ENCODE results near the gene TRAPPC1.

The TRAPPC1 gene

DNA sequence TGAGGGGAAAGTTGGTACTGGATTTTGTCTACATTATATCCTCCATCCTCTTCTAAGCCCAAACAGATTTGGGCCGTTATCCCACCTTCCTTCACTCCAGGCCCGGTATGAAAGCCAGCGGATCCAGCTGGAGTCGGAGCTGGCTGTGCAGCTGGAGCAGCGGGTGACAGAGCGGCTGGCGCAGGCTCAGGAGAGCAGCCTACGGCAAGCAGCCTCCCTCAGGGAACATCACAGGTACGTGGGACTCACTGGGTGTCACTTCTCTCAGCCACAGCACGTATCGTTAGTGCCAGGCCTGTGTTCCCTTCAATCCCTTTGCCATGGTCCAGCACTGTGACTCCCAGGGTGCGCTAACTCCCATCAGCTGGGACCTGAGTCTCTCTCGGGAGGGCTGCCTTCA, 11.5 kb upstream of the TRAPPC1 start:
- Histone ChIP-seq H3K9me3 (ENCODE audit: severe bottlenecking) (no peaks in the 10 kb centered on the region), H3K27ac (ENCODE audit: poor library complexity, severe bottlenecking) (no peak overlapping the region), H3K27me3 (ENCODE audit: insufficient read depth, poor library complexity, severe bottlenecking) (no peaks in the 10 kb centered on the region), H3K4me1 (ENCODE audit: insufficient read depth, poor library complexity, severe bottlenecking) (no peaks in the 10 kb centered on the region), H3K4me3 (ENCODE audit: severe bottlenecking) (no peak overlapping the region), H3K36me3 (ENCODE audit: low read depth) (peaks cover 84% of the 10 kb centered on the region)
- DNase-seq (ENCODE audit: low spot score) (no peak), ATAC-seq (ENCODE audit: low read depth) (no peak)
- TF ChIP-seq CTCF (IDR thresholded peaks at IDR 0.05; ENCODE audit: poor library complexity, severe bottlenecking): no peak

DNA sequence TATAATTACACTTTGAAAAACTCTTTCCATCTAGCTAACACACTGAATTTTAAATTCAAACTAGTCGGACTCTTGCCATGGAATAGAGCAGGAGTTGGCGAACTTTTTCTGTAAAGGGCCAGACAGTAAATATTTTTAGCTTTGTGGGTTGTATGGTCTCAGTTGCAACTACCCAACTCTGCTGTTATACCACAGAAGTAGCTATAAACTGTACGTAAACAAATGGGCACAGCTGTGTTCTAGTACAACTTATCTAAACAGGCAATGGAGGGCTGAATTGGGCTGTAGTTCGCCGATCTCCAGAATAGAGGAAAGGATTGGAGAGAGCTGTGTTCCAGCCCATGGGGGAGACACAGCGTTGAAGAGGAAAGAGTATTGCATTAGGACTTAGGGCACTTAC, 9.0 kb upstream of the TRAPPC1 start:
- Histone ChIP-seq H3K27me3 (ENCODE audit: insufficient read depth, poor library complexity, severe bottlenecking) (no peaks in the 10 kb centered on the region), H3K36me3 (ENCODE audit: low read depth) (peaks cover 85% of the 10 kb centered on the region), H3K4me3 (ENCODE audit: severe bottlenecking) (no peak overlapping the region), H3K4me1 (ENCODE audit: insufficient read depth, poor library complexity, severe bottlenecking) (no peaks in the 10 kb centered on the region), H3K9me3 (ENCODE audit: severe bottlenecking) (no peaks in the 10 kb centered on the region), H3K27ac (ENCODE audit: poor library complexity, severe bottlenecking) (no peak overlapping the region)
- DNase-seq (ENCODE audit: low spot score) (no peak), ATAC-seq (ENCODE audit: low read depth) (no peak)
- TF ChIP-seq CTCF (IDR thresholded peaks at IDR 0.05; ENCODE audit: poor library complexity, severe bottlenecking): no peak

GRCh38 chr17:7940034-7940433, 8.3 kb upstream of the TRAPPC1 start:
- H3K27ac ChIP-seq (ENCODE audit: poor library complexity, severe bottlenecking): no peak overlapping the region
- no peaks in the 10 kb centered on the region for H3K9me3 ChIP-seq (ENCODE audit: severe bottlenecking)
- TF ChIP-seq CTCF (IDR thresholded peaks at IDR 0.05; ENCODE audit: poor library complexity, severe bottlenecking): no peak
- ATAC-seq (ENCODE audit: low read depth): no peak
- H3K27me3 ChIP-seq (ENCODE audit: insufficient read depth, poor library complexity, severe bottlenecking): no peaks in the 10 kb centered on the region
- no peaks in the 10 kb centered on the region for H3K4me1 ChIP-seq (ENCODE audit: insufficient read depth, poor library complexity, severe bottlenecking)
- H3K36me3 ChIP-seq (ENCODE audit: low read depth): peaks cover 85% of the 10 kb centered on the region
- H3K4me3 ChIP-seq (ENCODE audit: severe bottlenecking): no peak overlapping the region
- DNase-seq (ENCODE audit: low spot score): no peak

GRCh38 chr17:7935859-7936258, 4.1 kb upstream of the TRAPPC1 start:
- DNase-seq (ENCODE audit: low spot score): no peak
- peaks cover 68% of the 10 kb centered on the region for H3K36me3 ChIP-seq (ENCODE audit: low read depth)
- TF ChIP-seq CTCF (IDR thresholded peaks at IDR 0.05; ENCODE audit: poor library complexity, severe bottlenecking): no peak
- H3K9me3 ChIP-seq (ENCODE audit: severe bottlenecking): no peaks in the 10 kb centered on the region
- no peak overlapping the region for H3K4me3 ChIP-seq (ENCODE audit: severe bottlenecking)
- no peak overlapping the region for H3K27ac ChIP-seq (ENCODE audit: poor library complexity, severe bottlenecking)
- no peaks in the 10 kb centered on the region for H3K27me3 ChIP-seq (ENCODE audit: insufficient read depth, poor library complexity, severe bottlenecking)
- H3K4me1 ChIP-seq (ENCODE audit: insufficient read depth, poor library complexity, severe bottlenecking): peaks cover 9% of the 10 kb centered on the region
- no peak for ATAC-seq (ENCODE audit: low read depth)

GRCh38 chr17:7932949-7933348, 1.2 kb upstream of the TRAPPC1 start:
- H3K36me3 ChIP-seq (ENCODE audit: low read depth): peaks cover 39% of the 10 kb centered on the region
- peaks cover 9% of the 10 kb centered on the region for H3K4me1 ChIP-seq (ENCODE audit: insufficient read depth, poor library complexity, severe bottlenecking)
- H3K27ac ChIP-seq (ENCODE audit: poor library complexity, severe bottlenecking): peak overlapping the region; percentile 40
- no peak for DNase-seq (ENCODE audit: low spot score)
- peak; percentile 5; the same call in 1 of the 3 replicates for ATAC-seq (ENCODE audit: low read depth)
- no peak for TF ChIP-seq CTCF (IDR thresholded peaks at IDR 0.05; ENCODE audit: poor library complexity, severe bottlenecking)
- H3K9me3 ChIP-seq (ENCODE audit: severe bottlenecking): no peaks in the 10 kb centered on the region
- H3K27me3 ChIP-seq (ENCODE audit: insufficient read depth, poor library complexity, severe bottlenecking): no peaks in the 10 kb centered on the region
- H3K4me3 ChIP-seq (ENCODE audit: severe bottlenecking): peak overlapping the region; percentile 78

Data from RWPE2 (cell line).